HG02852 (cell line): Measurements from ENCODE around the gene NBL1.

Experiments
- ATAC-seq: cut with Tn5 transposase; IDR thresholded peaks from one replicate; pipeline ENCODE4 v1.9.1; 2021; ENCODE audit warnings: mild to moderate bottlenecking, moderate library complexity; ENCODE audit not compliant: unreplicated experiment

Gene NBL1

GRCh38 chr1:19643602-19644394, at the start of gene NBL1:
TSS of gene NBL1 (plus strand) at chr1:19644311. CDS start at chr1:19655031, 10,720 bp downstream.
- no peak for ATAC-seq

GRCh38 chr1:19596065-19596713, 47.9 kb upstream of the NBL1 start:
- ATAC-seq = no peak

GRCh38 chr1:19596714-19597495, 47.2 kb upstream of the NBL1 start:
- ATAC-seq = peak; percentile 83

GRCh38 chr1:19597496-19598309, 46.4 kb upstream of the NBL1 start:
- no peak for ATAC-seq

GRCh38 chr1:19599810-19600209, 44.3 kb upstream of the NBL1 start:
- ATAC-seq = no peak

- ATAC-seq = no peak
Observed at GRCh38 chr1:19602486-19602885, 41.6 kb upstream of the NBL1 start.

GRCh38 chr1:19605967-19606366, 38.1 kb upstream of the NBL1 start:
- ATAC-seq = no peak

- ATAC-seq = no peak
Observed at GRCh38 chr1:19606817-19607642, 37.1 kb upstream of the NBL1 start.

- no peak for ATAC-seq
Observed at GRCh38 chr1:19608232-19608631, 35.9 kb upstream of the NBL1 start.

- no peak for ATAC-seq
Observed at GRCh38 chr1:19610282-19610981, 33.7 kb upstream of the NBL1 start.

GRCh38 chr1:19612530-19612929, 31.6 kb upstream of the NBL1 start:
- ATAC-seq = no peak

GRCh38 chr1:19613171-19613703, 30.9 kb upstream of the NBL1 start:
- no peak for ATAC-seq

- no peak for ATAC-seq
Observed at GRCh38 chr1:19615438-19615837, 28.7 kb upstream of the NBL1 start.

GRCh38 chr1:19616489-19616888, 27.6 kb upstream of the NBL1 start:
- no peak for ATAC-seq

- ATAC-seq = no peak
Observed at GRCh38 chr1:19617376-19617775, 26.7 kb upstream of the NBL1 start.

- ATAC-seq = no peak
Observed at GRCh38 chr1:19618428-19618827, 25.7 kb upstream of the NBL1 start.

GRCh38 chr1:19619697-19620384, 24.3 kb upstream of the NBL1 start:
- ATAC-seq = no peak

- ATAC-seq = no peak
Observed at GRCh38 chr1:19620786-19621185, 23.3 kb upstream of the NBL1 start.
